Activated CD8-positive, alpha-beta T cell treated with anti-CD3 and anti-CD28 coated beads for 36 hours (primary cell): ENCODE measurements around the gene CAMTA1. TPM values are rescaled to one million over a fixed set of nuclear protein-coding genes. Genes with fewer than 3 reads are reported as not detected.

Experiments
- ATAC-seq: fragments of 200-7000 bp; cut with Tn5 transposase; one replicate; pipeline ENCODE4 v1.10.0; 2021; ENCODE audit warnings: mild to moderate bottlenecking, moderate library complexity
- CTCF ChIA-PET: fragments of 350-600 bp; sonication (Branson Sonifier 250); formaldehyde crosslinking; loops from one replicate; lab custom pipeline; 2021; ENCODE audit warnings: antibody characterized with exemption; lab: Charles Lee
- POLR2A ChIA-PET: fragments of 350-600 bp; sonication (Branson Sonifier 250); formaldehyde crosslinking; loops from one replicate; lab custom pipeline; 2021; ENCODE audit warnings: antibody characterized with exemption; lab: Charles Lee
- DNase-seq: peaks from one replicate; pipeline ENCODE4 v3.0.0-alpha.2; 2020
- H3K27ac Mint-ChIP-seq: one replicate; pipeline ENCODE4 v1.8.0; 2021; ENCODE audit warnings: mild to moderate bottlenecking, mixed read lengths
- H3K27me3 Mint-ChIP-seq: one replicate; pipeline ENCODE4 v1.8.0; 2021; ENCODE audit warnings: mixed read lengths
- H3K36me3 Mint-ChIP-seq: one replicate; pipeline ENCODE4 v1.8.0; 2021; ENCODE audit warnings: low read depth, mixed read lengths
- H3K4me1 Mint-ChIP-seq: one replicate; pipeline ENCODE4 v1.8.0; 2021; ENCODE audit warnings: low read depth, mixed read lengths
- H3K4me3 Mint-ChIP-seq: one replicate; pipeline ENCODE4 v1.8.0; 2021; ENCODE audit warnings: mild to moderate bottlenecking, moderate library complexity, mixed read lengths
- H3K9me3 Mint-ChIP-seq: one replicate; pipeline ENCODE4 v1.8.0; 2021; ENCODE audit warnings: mixed read lengths
- intact Hi-C: fragments of 100-400 bp; cut with micrococcal nuclease; formaldehyde crosslinking; loops from one replicate; pipeline ENCODE4 v1.10.0; 2022
- total RNA-seq, 2 experiments: library from RNA; stranded (reverse); gene quantifications; one replicate each; pipeline ENCODE4 v1.2.3, GENCODE V29; 2021
- TF ChIP-seq, protein P1 (sequence below): fragments of 200-600 bp; IDR thresholded peaks from one replicate; pipeline ENCODE4 v1.8.0; 2022; ENCODE audit warnings: antibody characterized with exemption, mild to moderate bottlenecking

The CAMTA1 gene
- total RNA-seq, 2 experiments from 2014 or later, result 67.7 to 70.9 TPM

DNA sequence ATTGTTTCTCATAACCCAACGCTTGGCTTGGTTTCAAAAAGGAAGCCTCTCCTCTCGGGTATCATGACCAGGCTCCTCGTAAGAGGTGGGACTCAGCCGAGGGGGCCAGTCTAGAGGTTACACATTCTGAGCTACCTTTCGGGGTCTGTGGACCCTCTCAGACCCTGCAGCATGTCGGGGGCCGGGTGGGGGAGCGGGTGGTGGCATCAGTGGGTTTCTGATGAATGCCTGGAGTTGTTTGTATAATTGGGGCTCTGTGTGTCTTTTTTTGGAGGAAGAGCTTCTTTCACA, 229.3 kb downstream of the CAMTA1 start:
- intact Hi-C loops, result no loop called here
- ATAC-seq (no peak), DNase-seq (no peak)
- TF ChIP-seq, protein P1, sequence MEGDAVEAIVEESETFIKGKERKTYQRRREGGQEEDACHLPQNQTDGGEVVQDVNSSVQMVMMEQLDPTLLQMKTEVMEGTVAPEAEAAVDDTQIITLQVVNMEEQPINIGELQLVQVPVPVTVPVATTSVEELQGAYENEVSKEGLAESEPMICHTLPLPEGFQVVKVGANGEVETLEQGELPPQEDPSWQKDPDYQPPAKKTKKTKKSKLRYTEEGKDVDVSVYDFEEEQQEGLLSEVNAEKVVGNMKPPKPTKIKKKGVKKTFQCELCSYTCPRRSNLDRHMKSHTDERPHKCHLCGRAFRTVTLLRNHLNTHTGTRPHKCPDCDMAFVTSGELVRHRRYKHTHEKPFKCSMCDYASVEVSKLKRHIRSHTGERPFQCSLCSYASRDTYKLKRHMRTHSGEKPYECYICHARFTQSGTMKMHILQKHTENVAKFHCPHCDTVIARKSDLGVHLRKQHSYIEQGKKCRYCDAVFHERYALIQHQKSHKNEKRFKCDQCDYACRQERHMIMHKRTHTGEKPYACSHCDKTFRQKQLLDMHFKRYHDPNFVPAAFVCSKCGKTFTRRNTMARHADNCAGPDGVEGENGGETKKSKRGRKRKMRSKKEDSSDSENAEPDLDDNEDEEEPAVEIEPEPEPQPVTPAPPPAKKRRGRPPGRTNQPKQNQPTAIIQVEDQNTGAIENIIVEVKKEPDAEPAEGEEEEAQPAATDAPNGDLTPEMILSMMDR, result no peak
- Mint-ChIP-seq H3K27ac (no peak overlapping the region), H3K27me3 (peaks cover 2% of the 10 kb centered on the region), H3K4me3 (no peak overlapping the region), H3K36me3 (no peaks in the 10 kb centered on the region), H3K4me1 (no peaks in the 10 kb centered on the region), H3K9me3 (no peaks in the 10 kb centered on the region)
- CTCF ChIA-PET, result no interaction called here
- POLR2A ChIA-PET, result no interaction called here

DNA sequence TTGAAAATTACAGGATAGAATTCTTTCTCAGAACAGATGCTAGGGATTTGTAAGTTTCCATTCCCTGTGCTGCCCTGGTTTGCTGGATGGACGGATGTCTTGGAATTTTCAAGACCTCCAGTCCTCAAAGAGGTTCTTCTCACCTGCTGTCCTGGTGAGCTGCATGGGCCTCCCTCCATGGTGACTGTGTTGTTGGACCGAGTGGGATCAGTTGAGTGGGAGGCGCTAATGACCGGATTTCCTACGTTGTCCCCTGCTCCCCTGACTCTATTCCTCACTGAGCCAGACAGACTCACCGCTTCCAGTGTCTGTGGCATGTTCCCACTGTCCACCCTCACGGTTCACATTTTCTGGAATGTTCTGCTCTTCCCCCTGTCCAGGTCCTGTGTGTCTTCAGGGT, 229.8 kb downstream of the CAMTA1 start:
- intact Hi-C loops, result no loop called here
- ChIA-PET CTCF (no interaction called here), POLR2A (no interaction called here)
- peaks cover 4% of the 10 kb centered on the region for H3K27me3 Mint-ChIP-seq
- H3K27ac Mint-ChIP-seq, result no peak overlapping the region
- H3K36me3 Mint-ChIP-seq, result no peaks in the 10 kb centered on the region
- ATAC-seq (no peak), DNase-seq (no peak)
- no peaks in the 10 kb centered on the region for H3K4me1 Mint-ChIP-seq
- TF ChIP-seq, protein P1, result no peak
- no peaks in the 10 kb centered on the region for H3K9me3 Mint-ChIP-seq
- no peak overlapping the region for H3K4me3 Mint-ChIP-seq

DNA sequence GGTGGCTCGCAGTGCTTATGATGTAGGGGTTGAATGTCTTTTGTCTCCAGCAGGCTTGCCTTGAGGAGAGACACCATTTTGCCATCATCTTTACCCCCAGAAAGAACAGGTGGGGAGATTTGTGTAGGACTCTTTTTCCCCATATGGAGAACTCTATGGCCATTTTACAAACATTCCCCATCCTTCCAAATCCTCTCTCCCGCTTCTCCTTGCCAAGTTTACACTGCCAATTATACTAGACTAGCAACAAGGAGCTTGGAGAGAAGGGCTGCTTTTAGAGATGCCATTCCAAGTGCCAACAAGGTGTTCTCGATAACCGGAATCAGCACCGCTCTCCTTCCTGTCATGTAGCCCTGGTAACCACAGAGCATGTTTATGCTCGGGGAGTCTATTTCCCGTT, 233.1 kb downstream of the CAMTA1 start:
- CTCF ChIA-PET, result no interaction called here
- Mint-ChIP-seq H3K4me3 (no peak overlapping the region), H3K9me3 (no peaks in the 10 kb centered on the region), H3K4me1 (no peaks in the 10 kb centered on the region), H3K27me3 (peaks cover 4% of the 10 kb centered on the region), H3K27ac (no peak overlapping the region), H3K36me3 (no peaks in the 10 kb centered on the region)
- intact Hi-C loops, result no loop called here
- ATAC-seq, result no peak
- TF ChIP-seq, protein P1, result no peak
- DNase-seq, result no peak
- POLR2A ChIA-PET, result no interaction called here

DNA sequence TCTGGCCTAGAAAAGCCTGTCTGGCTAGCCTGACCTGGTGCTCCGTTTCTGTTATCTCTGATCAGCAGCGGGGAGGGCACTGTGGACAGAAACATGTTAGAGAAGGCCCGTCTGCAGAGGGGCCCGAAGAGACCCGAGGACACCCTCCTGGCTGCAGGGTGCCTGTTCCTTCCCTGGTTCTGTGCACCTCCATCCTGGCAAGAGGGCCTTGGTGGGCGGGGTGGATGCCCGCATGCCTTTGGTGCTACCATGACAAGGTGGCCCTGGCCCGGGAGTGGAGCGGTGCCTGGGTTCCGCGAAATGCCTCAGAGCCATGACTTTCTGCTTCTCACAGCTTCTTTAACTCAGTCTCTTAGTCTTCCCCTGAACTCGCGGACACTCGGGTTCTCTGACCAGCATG, 233.6 kb downstream of the CAMTA1 start:
- intact Hi-C loops, result no loop called here
- Mint-ChIP-seq H3K4me3 (no peak overlapping the region), H3K4me1 (no peaks in the 10 kb centered on the region), H3K36me3 (no peaks in the 10 kb centered on the region), H3K27ac (no peak overlapping the region), H3K9me3 (no peaks in the 10 kb centered on the region), H3K27me3 (peaks cover 4% of the 10 kb centered on the region)
- ATAC-seq (no peak), DNase-seq (no peak)
- ChIA-PET CTCF (no interaction called here), POLR2A (no interaction called here)
- TF ChIP-seq, protein P1, result no peak

DNA sequence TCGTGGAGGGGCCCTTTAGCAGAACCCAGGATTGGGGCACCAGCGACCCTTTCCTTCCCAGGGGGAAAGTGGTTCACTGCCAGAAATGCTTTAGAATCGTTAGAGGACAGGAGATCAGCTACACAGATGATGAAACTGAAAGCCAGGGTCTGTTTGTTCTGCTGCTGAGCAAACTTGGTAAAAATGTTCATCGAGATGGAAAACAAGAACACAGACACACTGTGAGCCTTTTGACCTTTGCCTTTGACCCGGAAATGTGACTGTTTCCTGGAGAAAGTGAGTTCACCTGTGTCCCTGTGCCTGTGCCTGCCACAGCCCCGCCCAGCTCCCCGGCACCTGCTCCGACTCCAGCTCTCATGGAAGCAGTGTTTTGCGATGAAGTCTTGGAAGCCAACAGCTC, 234.3 kb downstream of the CAMTA1 start:
- no peaks in the 10 kb centered on the region for H3K4me1 Mint-ChIP-seq
- H3K4me3 Mint-ChIP-seq, result no peak overlapping the region
- POLR2A ChIA-PET, result no interaction called here
- CTCF ChIA-PET, result no interaction called here
- H3K27ac Mint-ChIP-seq, result no peak overlapping the region
- TF ChIP-seq, protein P1, result no peak
- intact Hi-C loops, result no loop called here
- H3K36me3 Mint-ChIP-seq, result no peaks in the 10 kb centered on the region
- ATAC-seq, result no peak
- no peaks in the 10 kb centered on the region for H3K9me3 Mint-ChIP-seq
- no peak for DNase-seq
- peaks cover 4% of the 10 kb centered on the region for H3K27me3 Mint-ChIP-seq
